ENCODE data around the gene LANCL3.

DNA sequence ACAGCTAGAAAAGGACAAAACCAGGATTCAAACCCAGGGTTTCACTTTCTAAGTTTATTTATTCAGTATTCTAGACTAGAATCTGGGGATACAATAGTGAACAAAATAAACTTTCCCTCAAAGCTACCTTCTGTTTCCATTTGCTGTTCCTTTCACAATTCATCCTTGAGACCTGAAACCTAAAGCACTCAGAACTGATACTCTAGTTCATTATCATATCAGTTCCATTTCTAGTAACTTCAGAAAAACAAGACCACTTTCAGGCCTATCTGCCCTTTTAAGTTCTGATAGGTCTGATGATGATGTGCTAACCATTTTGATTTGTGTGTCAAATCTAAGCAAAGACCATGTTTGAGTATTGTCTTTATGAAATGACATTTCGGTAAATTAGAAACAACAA is 106.3 kb downstream of the LANCL3 start:
- TF ChIP-seq, protein P1, sequence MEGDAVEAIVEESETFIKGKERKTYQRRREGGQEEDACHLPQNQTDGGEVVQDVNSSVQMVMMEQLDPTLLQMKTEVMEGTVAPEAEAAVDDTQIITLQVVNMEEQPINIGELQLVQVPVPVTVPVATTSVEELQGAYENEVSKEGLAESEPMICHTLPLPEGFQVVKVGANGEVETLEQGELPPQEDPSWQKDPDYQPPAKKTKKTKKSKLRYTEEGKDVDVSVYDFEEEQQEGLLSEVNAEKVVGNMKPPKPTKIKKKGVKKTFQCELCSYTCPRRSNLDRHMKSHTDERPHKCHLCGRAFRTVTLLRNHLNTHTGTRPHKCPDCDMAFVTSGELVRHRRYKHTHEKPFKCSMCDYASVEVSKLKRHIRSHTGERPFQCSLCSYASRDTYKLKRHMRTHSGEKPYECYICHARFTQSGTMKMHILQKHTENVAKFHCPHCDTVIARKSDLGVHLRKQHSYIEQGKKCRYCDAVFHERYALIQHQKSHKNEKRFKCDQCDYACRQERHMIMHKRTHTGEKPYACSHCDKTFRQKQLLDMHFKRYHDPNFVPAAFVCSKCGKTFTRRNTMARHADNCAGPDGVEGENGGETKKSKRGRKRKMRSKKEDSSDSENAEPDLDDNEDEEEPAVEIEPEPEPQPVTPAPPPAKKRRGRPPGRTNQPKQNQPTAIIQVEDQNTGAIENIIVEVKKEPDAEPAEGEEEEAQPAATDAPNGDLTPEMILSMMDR (IDR thresholded peaks at IDR 0.05): no peak
- TF ChIP-seq SIN3A (IDR thresholded peaks at IDR 0.05; ENCODE audit: borderline replicate concordance, insufficient read depth, low read depth, low read length): no peak

All from Panc1 (cell line).